Activated CD4-positive, alpha-beta T cell treated with anti-CD3 and anti-CD28 coated beads, Interleukin-10, Interleukin-2, amounts not matched to agents 100 ng/mL and 50 ng/mL, durations not matched to agents 16 hours and 8 hours (primary cell): ENCODE results near the gene DGKI.
"Not testable (repeated sequence)": the region's sequence is repeated elsewhere in the genome, so short reads cannot be mapped to it uniquely, and the experiment has no call there.

Experiments
- DNase-seq: peaks from one replicate; pipeline ENCODE4 v3.0.0-alpha.2; 2020

DGKI gene

DNA sequence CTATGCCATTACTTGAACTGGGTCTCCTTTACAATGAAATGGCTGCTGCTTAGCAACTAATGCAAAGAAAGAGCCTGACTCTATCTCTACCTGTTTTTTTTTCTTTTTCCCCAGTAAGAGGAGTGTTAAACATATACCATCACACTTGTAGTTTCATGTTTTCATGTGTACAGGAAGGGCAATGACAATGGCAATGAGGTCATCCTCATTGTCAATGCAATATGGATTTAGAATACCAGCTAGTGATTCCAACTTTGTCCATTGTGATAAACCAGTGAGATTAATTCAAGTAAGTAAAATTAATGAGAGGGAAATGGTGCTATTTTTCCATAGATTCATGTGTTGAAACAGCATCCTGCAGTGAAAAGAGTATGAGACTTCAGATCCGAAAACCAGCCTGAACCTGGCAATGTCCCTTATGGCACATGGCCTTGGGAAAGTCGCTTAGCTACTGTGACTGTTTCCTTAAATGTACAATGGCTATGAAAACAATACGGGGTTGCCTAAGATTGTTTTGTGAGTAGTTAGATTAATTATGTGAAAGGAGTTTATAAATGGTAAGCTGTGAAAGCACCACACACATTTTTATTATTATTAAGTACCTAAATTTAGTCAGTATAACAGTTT is 11.2 kb downstream of the DGKI start:
- DNase-seq, result no peak

DNA sequence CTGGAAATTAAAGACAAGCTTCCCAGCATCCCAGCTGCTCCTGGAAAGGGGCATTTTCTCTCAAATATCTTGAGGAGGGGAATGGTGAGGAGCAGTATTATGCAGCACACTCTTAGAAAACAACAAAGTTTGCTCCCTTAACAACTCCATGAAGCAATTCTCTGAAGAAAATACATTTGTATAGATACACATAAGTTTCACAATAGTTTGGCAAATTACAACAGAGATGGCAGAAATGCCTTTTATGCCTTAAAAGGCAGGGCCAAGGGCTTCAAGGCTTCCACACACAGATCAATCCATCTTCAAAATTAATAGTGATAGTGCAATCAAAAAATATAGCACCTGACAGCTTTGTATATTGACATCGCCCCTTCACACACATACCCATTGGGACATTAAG is 12.2 kb downstream of the DGKI start:
- no peak for DNase-seq

DNA sequence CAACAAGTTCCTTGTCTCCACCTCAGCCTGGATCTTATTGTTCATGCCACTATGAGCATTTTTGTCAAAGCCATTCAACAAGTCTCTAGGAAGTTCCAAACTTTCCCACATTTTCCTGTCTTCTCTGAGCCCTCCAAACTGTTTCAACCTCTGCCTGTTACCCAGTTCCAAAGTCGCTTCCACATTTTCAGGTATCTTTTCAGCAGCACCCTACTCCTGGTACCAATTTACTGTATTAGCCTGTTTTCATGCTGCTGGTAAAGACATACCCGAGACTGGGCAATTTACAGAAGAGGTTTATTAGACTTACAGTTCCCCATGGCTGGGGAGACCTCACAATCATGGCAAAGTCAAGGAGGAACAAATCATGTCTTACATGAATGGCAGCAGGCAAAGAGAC is 13.8 kb downstream of the DGKI start:
- DNase-seq, result not testable (repeated sequence)

GRCh38 chr7:137832382-137832781 is 14.4 kb downstream of the DGKI start:
- no peak for DNase-seq

DNA sequence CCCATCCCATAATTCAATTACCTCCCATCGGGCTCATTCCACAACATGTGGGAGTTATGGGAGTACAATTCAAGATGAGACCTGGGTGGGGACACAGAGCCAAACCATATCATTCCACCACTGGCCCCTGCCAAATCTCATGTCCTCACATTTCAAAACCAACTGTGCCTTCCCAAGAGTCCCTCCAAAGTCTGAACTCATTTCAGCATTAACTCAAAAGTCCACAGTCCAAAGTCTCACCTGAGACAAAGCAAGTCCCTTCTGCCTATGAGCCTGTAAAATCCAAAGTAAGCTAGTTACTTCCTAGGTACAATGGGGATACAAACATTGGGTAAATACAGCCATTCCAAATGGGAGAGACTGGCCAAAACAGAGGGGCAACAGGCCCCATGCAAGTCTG is 15.2 kb downstream of the DGKI start:
- DNase-seq, result not testable (repeated sequence)

DNA sequence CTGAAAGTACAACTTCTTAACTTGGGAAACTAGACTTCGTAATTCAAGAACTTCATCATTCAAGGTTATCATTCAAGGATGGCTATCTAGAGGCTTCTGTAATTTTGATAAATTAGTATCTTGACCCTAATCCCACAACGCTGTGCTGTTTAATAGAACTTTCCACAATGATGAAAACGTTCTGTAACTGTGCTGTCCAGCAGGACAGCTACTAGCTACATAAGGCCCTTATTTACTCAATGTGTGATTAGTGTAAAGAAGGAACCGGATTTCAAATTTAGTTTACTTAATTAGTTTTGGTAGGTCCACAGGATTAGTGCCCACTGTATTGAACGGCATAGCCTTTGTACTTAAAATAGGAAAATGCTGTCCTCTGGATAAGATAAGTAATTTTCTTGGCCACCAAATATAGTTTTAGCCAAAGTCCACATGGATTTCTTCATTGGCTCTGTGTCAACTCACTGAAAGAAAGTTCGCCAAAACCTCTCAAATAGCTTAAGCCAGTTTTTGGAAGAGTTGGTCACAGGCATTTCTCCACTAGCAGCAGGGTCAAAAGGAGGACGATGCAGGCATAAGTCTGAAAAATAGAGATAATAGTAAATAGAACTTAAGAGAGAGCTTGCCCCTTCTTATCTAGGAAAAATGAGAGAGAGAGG is 17.3 kb downstream of the DGKI start:
- DNase-seq, result no peak

DNA sequence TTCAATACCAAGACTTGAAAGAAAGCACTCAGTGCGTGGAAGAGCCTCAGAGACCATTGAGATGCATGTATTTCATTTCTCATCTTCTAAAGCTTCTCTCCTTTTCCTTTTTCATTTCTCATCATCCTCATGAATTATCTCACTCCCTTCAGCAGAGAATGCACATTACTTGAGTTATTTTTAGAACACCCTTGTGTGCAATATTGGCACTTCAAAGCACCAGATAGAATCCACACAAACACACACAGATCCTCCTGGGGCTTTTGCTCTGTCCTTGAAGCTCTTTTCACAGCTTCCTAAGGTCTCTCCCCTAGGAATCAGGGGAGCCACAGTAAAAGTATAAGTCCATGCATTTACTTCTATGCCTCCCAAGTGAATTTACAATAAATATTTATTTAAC is 18.3 kb downstream of the DGKI start:
- DNase-seq, result no peak

- no peak for DNase-seq
These were observed 21.3 kb downstream of the DGKI start for GRCh38 chr7:137825489-137825888.

DNA sequence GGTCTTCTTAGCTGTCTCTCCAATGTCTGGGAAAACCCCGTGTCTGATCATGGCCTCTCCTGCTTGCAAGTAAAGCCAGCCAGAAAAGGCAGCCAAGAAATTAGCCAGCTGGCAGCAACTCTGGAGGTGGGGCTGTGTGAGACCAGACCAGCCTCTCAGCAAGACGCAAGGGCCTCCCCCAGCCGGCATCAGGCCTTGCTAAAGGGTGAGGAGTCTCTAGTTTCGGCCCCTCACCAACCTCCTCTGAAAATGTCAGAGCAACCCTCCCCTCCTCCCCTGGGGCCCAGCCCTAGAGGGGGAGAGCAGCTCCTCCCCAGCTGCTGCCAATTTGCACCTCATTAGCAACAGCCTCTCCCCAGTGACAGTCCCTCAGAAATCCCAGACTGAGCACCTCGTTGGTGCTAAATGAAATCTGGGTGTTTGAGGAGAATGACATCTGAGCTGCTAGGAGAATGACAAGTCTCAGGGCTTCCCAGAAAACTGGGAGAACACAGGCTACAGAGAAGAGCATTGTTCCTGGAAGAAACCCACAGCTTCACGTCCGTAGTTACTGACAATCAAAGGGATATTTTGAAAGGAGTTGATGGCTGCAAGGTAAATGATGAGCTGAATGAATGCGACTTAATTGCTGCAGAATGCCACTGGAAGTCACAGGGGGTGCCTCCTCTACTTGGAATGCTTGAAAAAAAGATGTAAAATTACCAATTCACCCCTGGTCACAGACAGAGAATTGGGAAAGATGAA is 25.9 kb downstream of the DGKI start:
- no peak for DNase-seq

- DNase-seq, result no peak
These were observed 26.6 kb downstream of the DGKI start for GRCh38 chr7:137820156-137820555.

DNA sequence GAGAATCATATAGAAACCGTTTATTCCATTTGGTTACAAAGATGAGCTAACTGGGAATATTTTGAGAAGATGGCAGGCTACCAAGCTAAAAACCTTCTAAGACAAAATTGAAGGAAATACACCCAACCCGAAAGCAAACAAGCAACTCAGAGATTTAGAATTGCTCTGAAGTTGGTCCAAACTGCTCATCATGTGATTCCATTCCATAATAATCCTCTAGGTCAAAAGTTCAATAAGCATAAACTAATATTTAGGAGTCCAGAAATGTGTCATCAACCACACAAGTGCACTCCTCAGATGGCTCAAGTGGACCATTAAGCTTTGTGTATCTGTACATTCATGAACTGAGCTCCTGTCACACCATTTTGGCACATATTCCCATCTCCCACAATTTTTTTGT is 28.7 kb downstream of the DGKI start:
- DNase-seq, result no peak

DNA sequence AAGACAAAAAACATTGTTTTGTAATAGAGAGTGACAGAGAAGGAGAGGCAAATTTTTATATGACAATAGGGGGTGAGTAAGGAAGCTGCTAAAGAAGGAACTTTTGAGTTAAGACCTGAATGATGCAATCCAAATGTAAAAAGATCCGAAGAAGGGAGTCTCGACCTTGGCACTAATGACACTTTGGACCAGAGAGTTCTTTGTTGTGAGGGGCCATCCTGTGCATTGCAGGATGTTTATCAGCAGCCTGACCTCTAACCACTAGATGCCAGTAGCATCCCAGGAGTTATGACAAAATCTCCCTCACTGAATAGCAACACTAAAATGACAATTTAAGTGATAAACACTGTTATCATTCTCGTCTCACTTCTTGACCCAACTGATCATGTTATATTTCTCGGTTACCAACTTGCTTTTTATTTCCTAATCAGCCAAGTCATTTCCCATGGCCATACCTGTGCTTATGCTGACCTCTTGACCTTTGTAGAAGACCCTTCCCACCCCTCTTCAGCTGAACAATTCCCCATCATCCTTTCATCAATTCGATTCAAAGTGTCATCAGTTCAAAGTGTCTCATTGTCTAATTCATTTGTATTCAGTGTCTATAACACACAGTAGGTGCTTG is 30.0 kb downstream of the DGKI start:
- DNase-seq, result peak; percentile 11

- DNase-seq, result no peak
These were observed 33.2 kb downstream of the DGKI start for GRCh38 chr7:137813541-137813940.

GRCh38 chr7:137810248-137810647 is 36.5 kb downstream of the DGKI start:
- no peak for DNase-seq

- no peak for DNase-seq
These were observed 41.9 kb downstream of the DGKI start for GRCh38 chr7:137804836-137805235.

DNA sequence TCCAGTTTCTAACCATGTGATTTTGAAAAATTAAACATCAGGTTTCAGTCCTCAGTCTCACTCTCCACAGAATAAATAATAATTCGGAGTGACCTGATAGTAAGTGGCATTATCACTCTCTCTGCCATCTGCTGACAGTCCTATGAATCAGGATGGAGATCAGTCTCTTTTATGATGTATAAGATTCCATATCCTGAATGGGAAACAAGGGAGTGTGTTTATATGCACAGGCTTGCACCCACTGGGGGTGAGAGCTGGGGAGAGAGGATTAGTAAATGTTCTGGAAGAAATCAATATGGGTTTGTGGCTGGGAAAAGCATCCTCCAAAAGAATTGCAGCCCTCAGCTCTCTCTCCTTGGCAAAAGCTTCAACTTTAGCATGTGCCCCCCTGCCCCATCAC is 45.3 kb downstream of the DGKI start:
- no peak for DNase-seq

GRCh38 chr7:137801003-137801402 is 45.8 kb downstream of the DGKI start:
- DNase-seq, result no peak

DNA sequence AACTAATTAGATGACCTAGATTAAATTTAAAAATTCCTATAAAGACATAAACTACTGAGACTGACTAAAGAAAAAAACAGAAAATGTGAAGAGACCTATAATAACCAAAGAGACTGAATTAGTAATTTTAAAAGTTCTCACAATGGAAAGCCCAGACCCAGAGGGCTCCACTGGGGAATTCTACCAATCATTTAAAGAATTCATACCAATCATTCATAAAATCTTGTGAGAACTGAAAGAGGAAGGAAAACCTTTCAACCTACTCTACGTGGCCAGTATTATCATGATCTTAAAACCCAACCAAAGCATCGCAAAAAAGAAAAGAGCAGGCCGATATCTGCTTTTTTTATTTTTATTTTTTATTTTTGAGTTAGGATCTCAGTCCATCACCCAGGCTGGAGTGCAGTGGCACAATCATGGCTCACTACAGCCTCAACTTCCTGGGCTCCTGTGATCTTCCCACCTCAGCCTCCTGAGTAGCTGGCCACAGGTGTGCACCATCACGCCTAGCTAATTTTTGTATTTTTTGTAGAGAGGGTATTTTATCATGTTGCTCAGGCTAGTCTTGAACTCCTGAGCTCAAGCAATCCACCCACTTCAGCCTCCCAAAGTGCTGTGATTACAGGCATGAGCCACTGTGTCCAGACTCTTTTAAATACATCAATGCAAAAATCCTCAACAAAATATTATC is 48.6 kb downstream of the DGKI start:
- no peak for DNase-seq

DNA sequence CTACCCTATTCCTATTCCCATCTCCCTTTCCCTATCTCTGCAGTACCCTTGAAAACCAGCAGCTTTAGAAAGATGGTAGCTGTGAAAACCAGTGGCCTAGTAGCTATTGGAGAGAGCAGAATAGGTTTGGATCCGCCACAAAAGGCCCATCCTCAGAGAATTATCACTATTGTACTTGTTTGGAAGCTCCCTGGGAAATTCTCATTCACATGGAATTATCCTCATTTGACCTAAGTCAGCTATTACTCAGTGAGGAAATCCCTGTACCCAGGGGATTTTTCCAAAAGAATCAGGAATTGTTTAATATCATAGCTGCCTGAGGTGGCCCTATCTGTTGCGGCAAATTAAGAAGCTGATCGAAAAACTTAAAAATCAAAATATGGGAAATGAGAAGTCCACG is 51.6 kb downstream of the DGKI start:
- DNase-seq, result no peak

GRCh38 chr7:137791930-137792329 is 54.8 kb downstream of the DGKI start:
- DNase-seq, result no peak

- DNase-seq, result no peak
These were observed 55.9 kb downstream of the DGKI start for GRCh38 chr7:137790828-137791227.

DNA sequence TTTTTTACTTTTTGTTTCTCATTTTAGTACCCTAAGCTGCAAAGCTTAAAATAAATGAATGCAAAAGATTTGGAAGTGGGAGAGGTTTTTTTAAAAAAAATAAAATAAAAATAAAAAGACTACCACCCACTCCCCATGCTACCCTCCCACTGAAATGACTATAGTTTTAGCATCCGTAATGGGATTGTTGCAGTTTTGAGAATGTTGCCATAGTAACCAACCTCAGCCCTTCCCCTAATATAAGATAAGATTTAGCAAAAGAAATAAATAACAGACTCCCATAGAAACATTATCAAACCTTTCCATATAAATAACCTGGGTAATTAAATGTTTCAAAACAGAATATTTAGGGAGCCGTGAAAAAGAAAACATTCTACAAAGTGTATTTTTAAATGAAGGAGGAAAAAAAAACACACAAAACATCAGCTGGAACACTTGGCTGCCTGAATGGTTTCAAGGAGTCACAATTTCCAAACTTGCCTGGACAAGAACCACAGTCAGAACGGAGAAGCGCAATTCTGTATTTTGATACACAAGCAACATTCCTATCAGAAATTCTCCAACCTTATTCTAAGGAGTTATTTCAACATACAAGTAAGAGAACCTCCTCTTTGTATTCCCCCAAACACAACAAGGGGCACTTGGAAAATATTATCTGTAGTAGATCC is 57.4 kb downstream of the DGKI start:
- no peak for DNase-seq
